SIG-M5 treated with dmso at 0.1 percent for 504 hours (cell line): Measurements from ENCODE around the gene RSAD2.
A peak's percentile ranks its signal among the peaks of the same experiment; 100 is the strongest.

Experiments used
- DNase-seq: peaks from one replicate; lab custom pipeline; 2025; ENCODE audit not compliant: unreplicated experiment; lab: John Stamatoyannopoulos, UW

RSAD2 gene

DNA sequence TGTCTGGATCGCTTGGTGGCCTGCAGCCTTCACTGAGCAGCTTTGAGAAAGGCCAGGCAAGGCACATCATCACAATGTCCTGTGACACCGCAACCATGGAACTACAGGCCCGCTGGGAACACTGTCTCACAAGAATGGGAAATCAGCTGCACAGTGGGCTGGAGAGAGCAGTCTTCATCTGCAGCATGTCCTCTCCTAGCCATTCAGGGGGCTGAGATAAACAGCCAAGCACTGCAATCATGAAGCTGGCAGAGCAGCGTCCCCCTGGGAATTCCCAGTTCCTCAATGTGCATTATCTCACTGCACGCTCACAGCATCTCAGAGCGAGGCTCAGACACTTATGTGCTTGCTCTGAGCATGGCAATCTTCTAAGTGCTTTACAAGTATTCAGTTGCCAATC lies 13.8 kb upstream of the RSAD2 start:
- DNase-seq: no peak

DNA sequence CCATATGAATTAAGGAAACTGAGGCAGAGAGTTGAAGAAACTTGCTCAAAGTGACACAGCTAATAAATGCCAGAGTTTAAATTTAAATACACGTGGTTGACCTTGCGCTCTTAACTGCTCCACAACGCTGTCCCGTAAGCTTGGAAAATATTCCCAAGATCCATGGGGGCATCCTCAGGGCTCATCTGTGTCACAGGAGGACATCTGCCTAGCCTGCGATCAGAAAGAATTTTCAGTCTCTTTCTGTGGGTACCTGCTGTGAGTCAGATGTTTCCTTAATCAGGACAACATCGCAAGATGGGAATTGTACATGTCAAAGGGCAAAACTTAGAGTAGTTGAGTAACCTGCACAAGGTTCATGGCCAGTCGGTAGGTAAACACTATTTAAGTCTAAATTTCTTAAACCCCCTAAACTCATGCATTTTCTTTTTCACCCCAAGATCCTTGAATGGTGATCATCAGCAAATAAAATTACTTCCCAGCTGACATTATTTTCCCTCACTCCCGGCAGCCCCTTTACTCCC lies 13.3 kb upstream of the RSAD2 start:
- DNase-seq: no peak

DNA sequence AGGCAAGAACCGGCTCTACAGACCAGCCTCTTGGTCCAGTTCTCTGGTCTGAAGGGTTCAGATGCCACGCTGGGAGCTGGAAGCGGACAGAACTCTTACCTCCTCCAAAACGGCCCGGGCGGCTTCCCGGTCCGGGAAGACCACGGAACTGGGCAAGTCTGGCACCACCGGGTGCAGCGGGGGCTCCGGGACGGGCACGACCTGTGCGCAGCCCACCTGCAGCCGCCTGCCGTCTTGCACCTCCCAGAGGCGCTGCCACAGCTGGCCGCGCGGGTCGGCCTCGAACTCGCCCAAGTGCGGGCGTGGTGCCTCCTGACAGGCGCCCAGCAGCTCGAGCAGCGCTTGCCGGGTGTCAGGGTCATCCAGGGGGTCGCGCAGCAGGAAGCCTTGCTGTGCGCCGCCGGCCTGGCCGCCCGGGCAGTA lies 12.6 kb upstream of the RSAD2 start:
- no peak for DNase-seq

GRCh38 chr2:6865346-6866274 lies 12.0 kb upstream of the RSAD2 start, which contains the start of gene CMPK2:
Gene CMPK2 (minus strand): TSS chr2:6865907. CDS start chr2:6865696, 211 bp downstream.
- DNase-seq: peak; percentile 15

DNA sequence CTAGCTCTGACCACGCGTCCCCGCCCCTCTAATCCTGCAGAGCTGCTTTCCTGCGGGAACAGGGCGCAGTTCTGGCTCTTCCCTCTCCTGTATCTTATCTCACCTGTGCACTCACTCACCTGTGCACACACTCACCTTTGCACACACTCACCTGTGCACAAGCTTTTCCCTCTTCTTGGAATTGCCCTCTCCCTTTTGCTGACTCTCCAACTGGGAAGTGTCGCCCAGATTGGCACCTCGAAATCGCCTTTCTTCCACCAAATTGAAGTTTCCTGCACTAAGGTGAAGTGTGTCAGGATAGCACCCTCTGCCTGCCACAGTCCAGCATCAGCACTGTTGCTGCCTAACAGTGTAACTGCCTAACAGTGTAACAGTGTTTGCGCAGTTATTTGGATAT lies 11.3 kb upstream of the RSAD2 start:
- no peak for DNase-seq

DNA sequence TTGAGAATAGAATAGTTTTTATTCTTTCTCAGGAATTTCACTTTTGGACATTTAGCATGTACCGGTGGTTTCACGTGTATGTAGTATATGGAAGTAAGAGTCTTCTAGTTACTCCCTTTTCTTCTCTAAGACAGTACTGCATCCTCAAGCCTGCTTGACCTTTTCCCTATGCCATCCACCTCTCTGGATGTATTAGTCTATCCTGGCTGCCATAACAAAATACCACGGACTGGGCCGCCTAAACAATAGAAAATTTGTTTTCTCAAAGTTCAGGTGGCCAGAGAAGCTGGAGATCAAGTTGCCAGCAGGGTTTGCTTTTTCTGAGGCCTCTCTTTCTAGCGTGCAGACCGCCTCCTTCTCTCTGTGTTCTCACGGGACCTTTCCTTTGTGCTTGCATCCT lies 10.6 kb upstream of the RSAD2 start:
- DNase-seq: no peak

- peak; percentile 13 for DNase-seq
Measured at GRCh38 chr2:6872394-6872793, 5.2 kb upstream of the RSAD2 start.

DNA sequence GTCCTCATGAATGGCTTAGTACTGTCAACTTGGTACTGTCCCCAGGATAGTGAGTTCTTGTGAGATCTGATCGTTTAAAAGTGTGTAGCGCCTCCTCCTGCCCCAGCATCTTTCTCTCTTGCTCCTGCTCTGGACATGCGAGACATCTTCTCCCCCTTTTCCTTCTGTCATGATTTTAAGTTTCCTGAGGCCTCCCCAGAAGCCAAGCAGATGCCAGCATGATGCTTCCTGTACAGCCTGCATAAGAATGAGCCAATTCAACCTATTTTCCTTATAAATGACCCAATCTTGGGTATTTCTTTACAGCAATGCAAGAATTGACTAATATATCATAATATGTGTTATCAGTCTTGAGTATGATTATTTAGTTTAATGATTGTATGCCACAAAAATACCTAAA lies 3.5 kb upstream of the RSAD2 start:
- no peak for DNase-seq

GRCh38 chr2:6876309-6876708 lies 1.3 kb upstream of the RSAD2 start:
- DNase-seq: no peak

DNA sequence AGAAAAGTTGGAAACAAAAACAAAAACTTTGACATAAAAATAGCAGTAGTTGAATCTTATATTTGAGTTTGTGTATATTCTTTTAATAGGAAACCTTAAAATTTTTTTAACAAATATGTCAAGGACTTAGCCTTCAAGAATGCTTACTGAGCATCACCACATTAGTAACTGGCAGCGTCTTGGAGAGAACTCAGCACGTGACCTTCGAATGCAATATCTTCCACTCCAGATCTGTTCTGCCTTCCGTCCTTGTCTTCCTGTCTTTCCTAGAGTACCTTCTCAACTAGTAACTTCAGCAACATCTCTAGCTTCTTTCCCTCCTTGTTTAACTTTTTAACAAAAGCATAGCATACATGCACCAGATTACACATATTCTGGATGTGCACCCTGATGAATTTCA lies 972 bp downstream of the RSAD2 start:
- no peak for DNase-seq

- no peak for DNase-seq
Measured at GRCh38 chr2:6879011-6879410, 1.4 kb downstream of the RSAD2 start.

DNA sequence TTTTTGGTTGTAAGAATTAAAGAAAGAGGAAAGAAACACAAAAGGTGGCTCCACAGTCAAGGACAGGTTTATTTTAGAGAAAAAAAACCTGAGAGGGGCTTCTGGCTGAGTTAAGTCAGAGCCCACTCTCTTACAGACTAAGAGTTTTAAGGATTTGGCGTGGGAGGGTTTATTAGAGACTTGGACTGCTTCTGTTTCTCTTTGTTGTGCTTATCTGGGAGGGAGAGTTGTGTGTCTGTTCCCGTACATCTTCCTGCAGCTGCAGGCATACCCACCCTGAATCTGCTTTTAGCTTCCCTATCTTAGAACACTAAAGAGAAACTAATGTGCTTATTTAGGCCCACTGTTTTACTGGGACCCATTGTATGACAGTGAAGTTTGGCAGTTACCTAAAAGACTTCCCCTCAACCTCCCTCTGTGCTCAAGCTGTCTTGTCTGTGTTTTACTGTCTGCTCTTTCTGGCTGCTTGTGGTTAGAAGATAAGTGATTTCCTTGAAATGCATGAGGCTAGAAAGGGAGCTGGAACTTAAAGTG lies 2.7 kb downstream of the RSAD2 start:
- DNase-seq: no peak

- no peak for DNase-seq
Measured at GRCh38 chr2:6881046-6881445, 3.5 kb downstream of the RSAD2 start.

- no peak for DNase-seq
Measured at GRCh38 chr2:6881516-6881915, 3.9 kb downstream of the RSAD2 start.

DNA sequence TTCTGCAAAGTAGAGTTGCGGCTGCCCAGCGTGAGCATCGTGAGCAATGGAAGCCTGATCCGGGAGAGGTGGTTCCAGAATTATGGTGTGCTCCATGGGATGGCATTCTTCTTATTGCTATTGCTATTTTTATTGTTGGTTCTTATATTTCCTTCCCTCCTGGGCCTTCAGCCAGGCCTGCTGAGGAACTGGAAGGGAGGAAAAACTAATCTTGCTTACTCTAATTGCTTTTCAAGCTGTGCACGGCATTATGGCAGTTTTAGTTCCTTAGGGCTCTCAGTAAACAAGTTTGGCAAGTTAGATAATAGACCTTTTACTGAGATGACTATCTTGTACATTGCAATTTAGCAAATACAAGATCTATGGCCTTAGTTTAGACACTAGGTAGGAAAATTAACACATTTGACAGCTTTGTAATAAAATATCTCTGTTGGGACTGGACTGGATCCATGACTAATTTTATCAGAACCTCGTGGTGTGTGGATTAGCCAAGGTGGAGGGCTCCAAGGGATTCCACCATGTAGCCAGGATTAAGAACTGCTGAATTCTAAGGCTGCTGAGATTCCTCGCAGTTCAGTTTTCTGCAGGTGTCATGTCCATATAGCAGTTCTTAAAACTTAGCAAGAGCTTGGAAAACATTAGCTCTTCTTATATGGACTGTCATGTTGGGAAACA lies 6.0 kb downstream of the RSAD2 start:
- DNase-seq: no peak

DNA sequence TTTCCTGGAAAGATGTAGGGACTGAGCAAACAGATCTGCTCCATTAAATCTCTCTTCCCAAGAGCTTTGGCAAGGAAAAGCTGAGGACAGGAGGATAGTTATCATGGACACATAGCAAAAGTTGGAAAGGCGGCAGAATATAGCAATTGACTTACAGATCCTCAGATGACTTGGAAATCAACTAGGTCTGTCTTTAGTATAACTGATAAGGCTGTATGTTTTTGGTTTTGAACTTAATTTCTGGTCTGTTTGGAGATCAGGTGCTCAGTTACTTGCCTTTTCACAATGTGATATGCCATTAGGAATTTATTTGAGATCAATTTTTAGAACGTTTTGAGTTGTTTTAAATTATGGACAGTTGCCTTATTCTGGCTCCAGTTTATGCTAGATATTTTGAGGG lies 8.0 kb downstream of the RSAD2 start:
- DNase-seq: no peak

DNA sequence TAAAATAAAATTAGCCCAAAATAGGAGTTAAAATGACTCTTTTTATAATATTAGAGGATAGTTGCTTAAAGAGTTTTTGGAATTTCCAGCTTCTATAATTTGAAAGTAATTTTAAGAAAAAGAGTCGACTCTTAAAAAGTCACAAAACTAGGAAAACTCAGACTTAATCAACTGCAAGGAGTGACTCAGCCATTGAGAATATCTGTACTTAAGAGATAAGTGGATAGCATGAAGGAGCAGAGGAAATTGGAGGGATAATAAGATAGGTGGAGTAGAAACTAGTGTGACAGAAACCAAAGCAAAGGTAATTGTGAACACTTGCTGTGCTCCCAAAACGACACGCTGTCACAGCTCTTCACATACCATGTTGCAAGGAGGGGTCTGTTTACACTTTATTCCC lies 8.4 kb downstream of the RSAD2 start:
- DNase-seq: no peak

- no peak for DNase-seq
Measured at GRCh38 chr2:6887751-6888192, 10.2 kb downstream of the RSAD2 start.

- DNase-seq: no peak
Measured at GRCh38 chr2:6888724-6889123, 11.1 kb downstream of the RSAD2 start.

GRCh38 chr2:6893876-6894482 lies 16.4 kb downstream of the RSAD2 start:
- DNase-seq: no peak
